Smooth muscle cell (in vitro differentiated cells): ENCODE measurements around the gene PHLDB2. TPM values are rescaled to one million over a fixed set of nuclear protein-coding genes. Genes with fewer than 3 reads are reported as not detected.

Source experiments
- DNase-seq: peaks from one replicate; lab custom pipeline; 2025; ENCODE audit not compliant: unreplicated experiment; lab: John Stamatoyannopoulos, UW
- H2AFZ ChIP-seq: fragments of 200-600 bp; sonication (generic); 2 replicates; pipeline ENCODE4 v1.6.0; 2016; ENCODE audit warnings: antibody characterized with exemption, low read depth, mild to moderate bottlenecking
- H3F3A ChIP-seq: fragments of 200-600 bp; sonication (generic); 2 replicates; pipeline ENCODE4 v1.6.0; 2017; ENCODE audit warnings: antibody characterized with exemption, low read depth
- H3K27ac ChIP-seq: fragments of 200-600 bp; sonication (generic); 2 replicates; pipeline ENCODE4 v1.5.1; 2016; ENCODE audit warnings: low read depth, mild to moderate bottlenecking
- H3K27me3 ChIP-seq: fragments of 200-600 bp; sonication (generic); 2 replicates; pipeline ENCODE4 v1.6.1; 2016; ENCODE audit warnings: low read depth, mild to moderate bottlenecking
- H3K36me3 ChIP-seq: fragments of 200-600 bp; sonication (generic); 2 replicates; pipeline ENCODE4 v1.5.1; 2016; ENCODE audit warnings: low read depth
- H3K4me1 ChIP-seq: fragments of 200-600 bp; sonication (generic); 2 replicates; pipeline ENCODE4 v1.5.1; 2016; ENCODE audit warnings: low read depth
- H3K4me2 ChIP-seq: fragments of 200-600 bp; sonication (generic); 2 replicates; pipeline ENCODE4 v1.6.0; 2016; ENCODE audit warnings: mild to moderate bottlenecking
- H3K4me3 ChIP-seq: fragments of 200-600 bp; sonication (generic); 2 replicates; pipeline ENCODE4 v1.5.1; 2016; ENCODE audit warnings: mild to moderate bottlenecking
- H3K79me2 ChIP-seq: fragments of 200-600 bp; sonication (generic); 2 replicates; pipeline ENCODE4 v1.6.0; 2016; ENCODE audit warnings: low read depth, mild to moderate bottlenecking
- H3K9ac ChIP-seq: fragments of 200-600 bp; sonication (generic); 2 replicates; pipeline ENCODE4 v1.6.0; 2016; ENCODE audit warnings: low read depth
- H3K9me3 ChIP-seq: fragments of 200-600 bp; sonication (generic); replicated peaks from 2 replicates; pipeline ENCODE4 v1.5.1; 2016; ENCODE audit warnings: low read depth
- H4K20me1 ChIP-seq: fragments of 200-600 bp; sonication (generic); 2 replicates; pipeline ENCODE4 v1.6.0; 2016; ENCODE audit warnings: low read depth
- WGBS: methylation state at CpG from one replicate; pipeline ENCODE4 v1.1.7; 2016; ENCODE audit warnings: low lambda C conversion rate; 5-methylcytosine and 5-hydroxymethylcytosine counted together
- polyA plus RNA-seq: library from polyadenylated mRNA; unstranded; fragments of >200 nt; fragmentation: Nextera tagmentation; extraction: Ambion mirVana; gene quantifications from 2 replicates; pipeline ENCODE4 v1.2.1, GENCODE V29; 2016
- total RNA-seq: library from RNA; depleted of rRNA; stranded (reverse); fragments of >200 nt; gene quantifications from 2 replicates; pipeline ENCODE4 v1.2.3, GENCODE V29; 2014
- TF ChIP-seq, protein P1 (sequence below): fragments of 200-600 bp; sonication (generic); IDR thresholded peaks from 2 replicates; pipeline ENCODE4 v1.5.1; 2017; ENCODE audit warnings: borderline replicate concordance, mild to moderate bottlenecking, antibody characterized with exemption; ENCODE audit not compliant: insufficient read depth, poor library complexity, severe bottlenecking

PHLDB2 gene
- total and polyA plus RNA-seq, 2 experiments from 2014 or later: 40.5 to 79.7 TPM

DNA sequence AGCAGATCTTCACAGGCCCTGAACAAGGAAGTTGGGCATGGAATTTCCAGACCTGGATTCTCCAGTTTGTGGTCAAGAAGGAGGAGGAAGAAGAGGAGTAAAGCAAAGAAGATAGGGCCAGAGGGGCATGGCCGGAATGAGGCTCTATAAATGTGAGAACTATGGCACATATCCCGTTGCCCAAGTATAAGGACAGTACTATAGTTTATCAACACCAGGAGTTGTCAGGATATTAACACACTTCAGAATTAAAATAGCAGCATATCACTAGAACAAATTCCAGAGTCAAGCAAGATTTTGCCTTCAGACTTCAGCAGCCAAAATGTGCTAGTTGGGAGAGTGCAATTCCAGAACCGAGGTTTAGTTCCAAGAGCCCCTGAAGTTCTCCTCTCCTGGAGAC is 38.4 kb upstream of the PHLDB2 start:
- H3K9ac ChIP-seq: no peak overlapping the region
- H4K20me1 ChIP-seq: no peaks in the 10 kb centered on the region
- no peaks in the 10 kb centered on the region for H3K4me1 ChIP-seq
- H3K36me3 ChIP-seq: no peaks in the 10 kb centered on the region
- H2AFZ ChIP-seq: no peak overlapping the region
- no peaks in the 10 kb centered on the region for H3F3A ChIP-seq
- H3K79me2 ChIP-seq: no peaks in the 10 kb centered on the region
- no peak overlapping the region for H3K4me2 ChIP-seq
- H3K27ac ChIP-seq: no peak overlapping the region
- H3K9me3 ChIP-seq: peaks cover 4% of the 10 kb centered on the region
- TF ChIP-seq, protein P1, sequence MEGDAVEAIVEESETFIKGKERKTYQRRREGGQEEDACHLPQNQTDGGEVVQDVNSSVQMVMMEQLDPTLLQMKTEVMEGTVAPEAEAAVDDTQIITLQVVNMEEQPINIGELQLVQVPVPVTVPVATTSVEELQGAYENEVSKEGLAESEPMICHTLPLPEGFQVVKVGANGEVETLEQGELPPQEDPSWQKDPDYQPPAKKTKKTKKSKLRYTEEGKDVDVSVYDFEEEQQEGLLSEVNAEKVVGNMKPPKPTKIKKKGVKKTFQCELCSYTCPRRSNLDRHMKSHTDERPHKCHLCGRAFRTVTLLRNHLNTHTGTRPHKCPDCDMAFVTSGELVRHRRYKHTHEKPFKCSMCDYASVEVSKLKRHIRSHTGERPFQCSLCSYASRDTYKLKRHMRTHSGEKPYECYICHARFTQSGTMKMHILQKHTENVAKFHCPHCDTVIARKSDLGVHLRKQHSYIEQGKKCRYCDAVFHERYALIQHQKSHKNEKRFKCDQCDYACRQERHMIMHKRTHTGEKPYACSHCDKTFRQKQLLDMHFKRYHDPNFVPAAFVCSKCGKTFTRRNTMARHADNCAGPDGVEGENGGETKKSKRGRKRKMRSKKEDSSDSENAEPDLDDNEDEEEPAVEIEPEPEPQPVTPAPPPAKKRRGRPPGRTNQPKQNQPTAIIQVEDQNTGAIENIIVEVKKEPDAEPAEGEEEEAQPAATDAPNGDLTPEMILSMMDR: no peak
- H3K27me3 ChIP-seq: no peaks in the 10 kb centered on the region
- no peak for DNase-seq
- WGBS: 95% methylated on average over 3 of the region's 3 CpGs
- H3K4me3 ChIP-seq: no peak overlapping the region

DNA sequence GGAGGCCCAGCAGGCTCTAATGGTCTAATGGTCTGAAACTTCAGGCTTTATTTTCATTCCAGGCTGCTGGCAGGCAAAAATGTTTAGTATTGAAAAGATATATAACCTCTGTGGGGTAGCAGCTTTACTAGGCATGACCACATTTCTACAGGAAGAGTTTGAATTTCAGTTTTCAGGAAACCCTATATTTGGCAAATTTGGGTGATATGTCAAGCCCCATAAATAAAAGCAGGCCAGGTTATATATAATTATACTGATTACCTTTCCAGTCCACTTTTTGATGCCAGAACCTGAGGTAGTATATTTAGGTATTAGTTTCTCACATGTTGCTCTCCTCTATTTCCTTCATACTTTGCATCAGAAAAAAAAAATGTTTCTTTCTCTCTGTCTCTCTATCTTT is 37.2 kb upstream of the PHLDB2 start:
- Histone ChIP-seq H3K9me3 (peaks cover 4% of the 10 kb centered on the region), H3K4me2 (no peak overlapping the region), H3K4me3 (no peak overlapping the region), H3K4me1 (no peaks in the 10 kb centered on the region), H3F3A (no peaks in the 10 kb centered on the region), H4K20me1 (no peaks in the 10 kb centered on the region), H3K9ac (no peak overlapping the region), H3K79me2 (no peaks in the 10 kb centered on the region), H3K27ac (no peak overlapping the region), H3K27me3 (no peaks in the 10 kb centered on the region), H3K36me3 (no peaks in the 10 kb centered on the region), H2AFZ (no peak overlapping the region)
- no peak for DNase-seq
- TF ChIP-seq, protein P1: no peak

DNA sequence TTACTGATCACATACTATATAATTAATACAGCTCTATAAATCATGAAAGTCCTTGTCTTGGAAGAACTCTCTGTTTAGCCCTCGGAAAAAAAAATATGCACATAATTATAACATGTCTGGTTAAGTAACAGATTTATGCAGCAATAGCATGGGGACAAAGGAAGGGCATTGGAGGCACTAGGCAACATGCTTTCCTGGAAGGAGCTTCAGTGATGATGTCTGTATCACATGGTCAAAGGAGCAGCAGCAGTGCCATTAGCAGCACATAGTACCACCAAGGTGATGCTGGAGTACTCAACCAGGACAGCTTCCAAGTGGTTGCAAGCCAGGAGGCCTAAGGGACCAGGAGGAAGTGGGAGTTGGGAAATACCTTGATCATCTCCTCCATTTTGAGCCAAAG is 36.3 kb upstream of the PHLDB2 start:
- TF ChIP-seq, protein P1: no peak
- Histone ChIP-seq H3K79me2 (no peaks in the 10 kb centered on the region), H3K36me3 (no peaks in the 10 kb centered on the region), H3K27ac (no peak overlapping the region), H3K9ac (no peak overlapping the region), H3K4me2 (no peak overlapping the region), H3K4me3 (no peak overlapping the region), H2AFZ (peak overlapping the region; percentile 63), H3K4me1 (no peaks in the 10 kb centered on the region), H4K20me1 (no peaks in the 10 kb centered on the region), H3K9me3 (peaks cover 4% of the 10 kb centered on the region), H3K27me3 (no peaks in the 10 kb centered on the region), H3F3A (no peaks in the 10 kb centered on the region)
- WGBS: 94% methylated on average over 1 of the region's 1 CpG
- no peak for DNase-seq

DNA sequence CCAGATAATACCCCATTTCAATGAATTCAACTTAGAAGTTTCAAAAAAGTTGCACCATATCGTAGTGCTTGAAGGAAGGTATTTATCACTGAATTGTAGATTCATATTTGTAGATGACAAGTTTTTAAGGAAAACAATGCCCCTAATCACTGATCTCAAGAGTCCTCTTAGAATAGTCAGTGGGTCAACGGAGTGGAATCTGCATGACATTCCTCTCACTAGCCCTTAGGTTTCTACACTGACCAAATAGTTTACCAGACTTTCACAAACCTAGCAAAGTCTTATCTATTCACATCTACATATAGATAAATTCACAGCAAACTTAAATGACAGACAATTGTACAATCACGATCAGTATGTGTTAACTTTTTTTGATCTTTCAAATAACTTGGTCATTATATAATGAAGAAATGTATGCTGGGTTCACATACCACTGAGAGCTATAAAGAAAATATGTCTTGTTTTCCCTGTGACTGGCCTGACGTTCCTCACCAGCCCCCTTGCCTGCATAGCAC is 35.7 kb upstream of the PHLDB2 start:
- Histone ChIP-seq H3K27me3 (no peaks in the 10 kb centered on the region), H3K27ac (peak overlapping the region; percentile 33), H3K9ac (no peak overlapping the region), H3K9me3 (peaks cover 4% of the 10 kb centered on the region), H3K36me3 (no peaks in the 10 kb centered on the region), H3K4me1 (no peaks in the 10 kb centered on the region), H3K4me3 (no peak overlapping the region), H3K4me2 (no peak overlapping the region), H3F3A (no peaks in the 10 kb centered on the region), H2AFZ (peak overlapping the region; percentile 63), H4K20me1 (no peaks in the 10 kb centered on the region), H3K79me2 (no peaks in the 10 kb centered on the region)
- 53% methylated on average over 4 of the region's 4 CpGs for WGBS
- TF ChIP-seq, protein P1: no peak
- DNase-seq: no peak
